Right atrium auricular region (tissue), 2 donors: ENCODE measurements around the gene SLC18A2. TPM values are rescaled to one million over a fixed set of nuclear protein-coding genes. Genes with fewer than 3 reads are reported as not detected.

Experiments used
- DNase-seq: peaks from one replicate; pipeline ENCODE4 v3.0.0-alpha.2; 2019; ENCODE audit warnings: low spot score
- H3K27ac ChIP-seq, 2 donors: fragments of 200-600 bp; sonication (generic); 1 replicate in 1 of 2; 2 replicates in 1 of 2; pipeline ENCODE4 v1.5.1; 2016 to 2019
- H3K27me3 ChIP-seq, 2 donors: fragments of 200-600 bp; sonication (generic); one replicate each; pipeline versions ENCODE4 v1.5.1 to v1.6.0; 2017 to 2019
- H3K36me3 ChIP-seq: fragments of 200-600 bp; sonication (generic); one replicate; pipeline ENCODE4 v1.5.1; 2016
- H3K4me1 ChIP-seq, 2 donors: fragments of 200-600 bp; sonication (generic); one replicate each; pipeline versions ENCODE4 v1.5.1 to v1.6.0; 2017 to 2019
- H3K4me3 ChIP-seq, 2 donors: fragments of 200-600 bp; sonication (generic); 1 replicate in 1 of 2; 2 replicates in 1 of 2; pipeline ENCODE4 v1.5.1; 2017 to 2019; ENCODE audit warnings: mild to moderate bottlenecking in 1 of 2, moderate library complexity in 1 of 2
- H3K9me3 ChIP-seq, 2 donors: fragments of 200-600 bp; sonication (generic); one replicate each; pipeline ENCODE4 v1.5.1; 2019
- total RNA-seq, 2 donors: library from RNA; depleted of rRNA; stranded (reverse); fragments of >200 nt; gene quantifications; one replicate each; pipeline ENCODE4 v1.1.0, GENCODE V29; 2016
- TF ChIP-seq, protein P1 (sequence below), 2 donors: fragments of 200-600 bp; sonication (generic); IDR thresholded peaks; one replicate each; pipeline ENCODE4 v1.5.1; 2019; ENCODE audit warnings: antibody characterized with exemption in 2 of 2

SLC18A2 gene
- total RNA-seq, 2 donors from 2014 or later, result 0.22 TPM; not detected in 1

DNA sequence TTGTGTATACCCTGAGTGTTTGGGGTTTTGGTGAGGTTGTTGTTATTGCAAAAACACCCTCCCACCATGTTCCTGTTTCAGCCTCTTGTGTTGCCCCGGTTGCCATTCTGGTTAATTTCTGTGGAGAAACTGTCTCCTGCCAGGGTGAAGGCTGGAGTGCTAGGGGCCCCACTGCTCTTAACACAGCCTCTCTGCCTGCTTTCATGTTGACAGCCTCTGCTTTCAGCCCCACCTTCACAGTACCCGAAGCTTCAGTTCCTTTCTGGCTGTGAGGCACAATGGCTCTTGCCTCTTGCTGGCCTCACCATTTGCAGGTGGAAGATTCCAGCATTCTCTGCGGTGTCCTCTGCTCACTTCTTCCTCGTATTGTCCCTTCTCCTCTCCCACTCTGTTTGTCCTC is 19.2 kb downstream of the SLC18A2 start:
- no peaks in the 10 kb centered on the region for H3K27me3 ChIP-seq
- no peaks in the 10 kb centered on the region for H3K4me1 ChIP-seq

DNA sequence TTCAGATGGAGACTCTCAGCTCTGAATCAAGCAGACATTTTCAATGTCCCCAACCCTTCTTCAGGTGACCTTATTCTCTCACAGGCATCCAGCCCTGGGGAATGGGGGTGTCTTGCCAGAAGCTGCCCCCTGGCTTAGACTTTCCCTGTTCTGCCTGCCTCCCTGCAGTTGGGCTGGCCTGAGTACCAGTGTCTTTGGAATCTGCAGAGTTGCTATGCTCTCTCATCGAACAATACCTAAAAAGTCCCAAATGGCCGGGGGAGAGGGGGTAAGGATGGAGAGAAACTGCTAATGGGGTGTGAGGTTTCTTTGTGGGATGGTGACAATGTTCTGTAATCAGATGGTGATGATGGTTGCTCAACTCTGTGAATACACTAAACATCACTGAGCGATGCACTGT is 20.6 kb downstream of the SLC18A2 start:
- no peak overlapping the region for H3K4me3 ChIP-seq

More for the DNA sequence above, 19.2 kb downstream of the SLC18A2 start:
- TF ChIP-seq, protein P1, sequence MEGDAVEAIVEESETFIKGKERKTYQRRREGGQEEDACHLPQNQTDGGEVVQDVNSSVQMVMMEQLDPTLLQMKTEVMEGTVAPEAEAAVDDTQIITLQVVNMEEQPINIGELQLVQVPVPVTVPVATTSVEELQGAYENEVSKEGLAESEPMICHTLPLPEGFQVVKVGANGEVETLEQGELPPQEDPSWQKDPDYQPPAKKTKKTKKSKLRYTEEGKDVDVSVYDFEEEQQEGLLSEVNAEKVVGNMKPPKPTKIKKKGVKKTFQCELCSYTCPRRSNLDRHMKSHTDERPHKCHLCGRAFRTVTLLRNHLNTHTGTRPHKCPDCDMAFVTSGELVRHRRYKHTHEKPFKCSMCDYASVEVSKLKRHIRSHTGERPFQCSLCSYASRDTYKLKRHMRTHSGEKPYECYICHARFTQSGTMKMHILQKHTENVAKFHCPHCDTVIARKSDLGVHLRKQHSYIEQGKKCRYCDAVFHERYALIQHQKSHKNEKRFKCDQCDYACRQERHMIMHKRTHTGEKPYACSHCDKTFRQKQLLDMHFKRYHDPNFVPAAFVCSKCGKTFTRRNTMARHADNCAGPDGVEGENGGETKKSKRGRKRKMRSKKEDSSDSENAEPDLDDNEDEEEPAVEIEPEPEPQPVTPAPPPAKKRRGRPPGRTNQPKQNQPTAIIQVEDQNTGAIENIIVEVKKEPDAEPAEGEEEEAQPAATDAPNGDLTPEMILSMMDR (IDR thresholded peaks at IDR 0.05), result no peak
- H3K9me3 ChIP-seq, result no peaks in the 10 kb centered on the region
- H3K27ac ChIP-seq, result no peak overlapping the region
- DNase-seq, result peak; percentile 30
- H3K4me3 ChIP-seq, result no peak overlapping the region
- no peaks in the 10 kb centered on the region for H3K36me3 ChIP-seq

DNA sequence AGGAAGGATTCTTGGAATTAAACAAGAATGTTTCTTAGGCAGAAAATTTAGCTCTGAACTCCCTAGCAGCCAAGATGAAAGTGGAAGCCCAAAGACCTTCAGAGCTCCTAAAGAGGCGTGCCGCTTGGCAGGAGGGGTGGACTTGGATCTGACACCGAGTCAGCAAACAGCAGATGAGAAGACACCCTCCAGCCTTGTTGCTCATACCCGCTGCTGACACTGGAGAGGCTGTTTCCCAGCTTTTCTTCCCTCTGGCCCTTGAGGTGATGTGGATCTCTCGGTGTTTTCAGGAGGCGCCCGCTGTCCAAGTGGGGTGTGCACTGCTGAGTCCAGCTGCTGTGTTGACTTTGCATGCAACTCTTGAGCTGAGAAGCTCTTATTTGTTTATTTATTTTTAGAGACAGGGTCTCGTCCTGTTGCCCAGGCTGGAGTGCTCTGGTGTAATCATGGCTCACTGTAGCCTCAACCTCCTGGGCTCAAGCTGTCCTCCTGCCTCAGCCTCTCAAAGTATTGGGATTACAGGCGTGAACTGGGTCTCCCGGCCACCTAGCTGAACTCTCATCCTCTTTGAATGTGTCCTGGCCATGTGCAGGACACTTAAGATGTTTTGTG is 21.5 kb downstream of the SLC18A2 start:
- no peaks in the 10 kb centered on the region for H3K9me3 ChIP-seq
- H3K27me3 ChIP-seq, result no peaks in the 10 kb centered on the region
- H3K4me1 ChIP-seq, result no peaks in the 10 kb centered on the region
- no peaks in the 10 kb centered on the region for H3K36me3 ChIP-seq
- no peak overlapping the region for H3K27ac ChIP-seq
- no peak overlapping the region for H3K4me3 ChIP-seq
- TF ChIP-seq, protein P1 (IDR thresholded peaks at IDR 0.05), result no peak
- peak; percentile 36 for DNase-seq

More for the DNA sequence above, 20.6 kb downstream of the SLC18A2 start:
- TF ChIP-seq, protein P1 (IDR thresholded peaks at IDR 0.05), result no peak
- H3K27me3 ChIP-seq, result no peaks in the 10 kb centered on the region
- no peaks in the 10 kb centered on the region for H3K36me3 ChIP-seq
- H3K4me1 ChIP-seq, result no peaks in the 10 kb centered on the region
- peak; percentile 16 for DNase-seq
- H3K27ac ChIP-seq, result no peak overlapping the region
- no peaks in the 10 kb centered on the region for H3K9me3 ChIP-seq

DNA sequence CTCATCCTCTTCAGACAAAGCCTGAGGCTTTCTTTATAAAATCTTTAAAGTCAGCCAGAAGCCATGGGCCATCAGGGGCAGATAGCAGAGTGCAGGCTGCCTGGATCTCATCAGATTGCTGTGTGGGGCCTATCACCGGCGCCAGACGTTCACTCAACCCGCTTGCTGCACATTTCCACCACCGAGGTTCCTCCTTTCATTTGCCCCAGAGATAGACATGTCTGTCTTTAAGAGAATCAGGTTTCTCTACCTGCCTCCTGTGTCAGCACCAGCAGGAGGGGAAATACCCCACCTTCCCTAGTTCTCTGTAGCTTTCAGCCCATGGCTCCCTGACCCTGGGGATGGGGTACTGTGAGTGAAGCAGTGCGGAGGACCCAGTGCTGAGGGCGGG is 22.0 kb downstream of the SLC18A2 start:
- Histone ChIP-seq H3K4me3 (no peak overlapping the region), H3K27me3 (no peaks in the 10 kb centered on the region), H3K9me3 (no peaks in the 10 kb centered on the region), H3K36me3 (no peaks in the 10 kb centered on the region), H3K4me1 (no peaks in the 10 kb centered on the region), H3K27ac (no peak overlapping the region)
- peak; percentile 23 for DNase-seq
- TF ChIP-seq, protein P1 (IDR thresholded peaks at IDR 0.05), result no peak

DNA sequence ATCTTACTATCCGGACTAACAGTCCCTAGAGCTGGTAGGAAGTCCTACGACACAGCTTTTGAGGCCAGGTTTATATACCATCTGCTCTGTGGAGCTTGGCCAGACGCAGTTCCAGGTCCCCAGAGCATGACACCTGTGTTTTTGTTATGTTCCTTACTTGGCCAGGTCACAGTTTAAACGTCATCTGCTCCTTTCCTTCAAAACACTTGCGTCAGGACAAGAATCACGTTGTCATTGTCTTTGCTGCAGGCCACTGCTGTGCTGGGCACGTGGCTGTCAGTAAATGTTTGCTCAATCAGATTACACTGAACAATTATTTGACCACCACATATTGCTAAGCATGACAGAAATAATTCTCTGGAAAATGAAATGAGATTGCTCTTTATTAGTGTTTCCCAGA is 23.9 kb downstream of the SLC18A2 start:
- DNase-seq, result no peak
- Histone ChIP-seq H3K27me3 (no peaks in the 10 kb centered on the region), H3K36me3 (no peaks in the 10 kb centered on the region), H3K27ac (no peak overlapping the region), H3K4me3 (no peak overlapping the region), H3K4me1 (no peaks in the 10 kb centered on the region), H3K9me3 (no peaks in the 10 kb centered on the region)
- TF ChIP-seq, protein P1 (IDR thresholded peaks at IDR 0.05), result no peak

DNA sequence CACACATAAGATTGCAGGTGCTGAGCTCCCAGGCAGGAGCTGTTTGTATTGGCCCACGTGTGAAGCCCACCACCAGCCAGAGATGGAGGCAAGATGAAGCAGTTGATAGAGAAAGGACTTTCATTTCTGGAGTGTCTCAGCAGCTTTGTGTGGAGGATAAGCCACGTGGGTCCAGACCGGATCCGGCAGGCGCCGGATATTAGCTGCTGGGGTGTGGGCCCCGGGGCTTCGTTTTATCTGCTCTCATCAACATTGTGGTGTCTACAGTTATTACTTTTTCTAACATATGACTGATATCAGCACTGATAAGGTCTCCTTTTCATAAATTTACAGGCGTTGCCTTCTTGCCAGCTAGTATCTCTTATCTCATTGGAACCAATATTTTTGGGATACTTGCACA is 25.5 kb downstream of the SLC18A2 start:
- Histone ChIP-seq H3K27ac (no peak overlapping the region), H3K4me1 (no peaks in the 10 kb centered on the region), H3K9me3 (no peaks in the 10 kb centered on the region), H3K36me3 (no peaks in the 10 kb centered on the region), H3K27me3 (no peaks in the 10 kb centered on the region), H3K4me3 (no peak overlapping the region)
- TF ChIP-seq, protein P1 (IDR thresholded peaks at IDR 0.05), result no peak
- no peak for DNase-seq
